HepG2 (cell line): ENCODE results near the gene SNN. TPM values are rescaled to one million over a fixed set of nuclear protein-coding genes. Genes with fewer than 3 reads are reported as not detected.

Source experiments
- AFF4 ChIP-seq: sonication (generic); formaldehyde crosslinking; IDR thresholded peaks from 2 replicates; pipeline ENCODE4 v1.4.0; 2020; ENCODE audit warnings: missing genetic modification reagents
- ATRX ChIP-seq: sonication (generic); formaldehyde crosslinking; IDR thresholded peaks from 2 replicates; pipeline ENCODE4 v1.4.0; 2020; ENCODE audit warnings: missing genetic modification reagents, borderline replicate concordance
- CCAR2 ChIP-seq: fragments of 200-400 bp; formaldehyde crosslinking; optimal IDR thresholded peaks from 2 replicates; pipeline ENCODE3; 2018; ENCODE audit warnings: low read depth, mild to moderate bottlenecking, low read length, moderate library complexity
- CCDC6 ChIP-seq: sonication (generic); formaldehyde crosslinking; IDR thresholded peaks from 2 replicates; pipeline ENCODE4 v1.8.1; 2022; ENCODE audit warnings: mild to moderate bottlenecking, missing genetic modification reagents, moderate library complexity
- DBP ChIP-seq: sonication (generic); formaldehyde crosslinking; IDR thresholded peaks from 2 replicates; pipeline ENCODE4 v1.4.0; 2020; ENCODE audit warnings: missing genetic modification reagents; ENCODE audit errors: not compliant biosample characterization
- HIVEP1 ChIP-seq: sonication (generic); formaldehyde crosslinking; IDR thresholded peaks from 2 replicates; pipeline ENCODE4 v1.4.0; 2020; ENCODE audit warnings: mild to moderate bottlenecking, missing genetic modification reagents
- RFXANK ChIP-seq: IDR thresholded peaks from 2 replicates; pipeline ENCODE4 v1.6.1; 2016
- SIN3B ChIP-seq: fragments of 150-350 bp; IDR thresholded peaks from 2 replicates; pipeline ENCODE4 v1.6.1; 2014; ENCODE audit warnings: low read length
- SP1 ChIP-seq, 2 experiments: fragments of 450-650 bp in 1 of 2; sonication (generic) in 1 of 2; formaldehyde crosslinking in 1 of 2; IDR thresholded peaks; 2 replicates each; pipeline versions ENCODE4 v1.4.0 to v1.6.1; 2016 to 2020; ENCODE audit warnings: missing genetic modification reagents in 1 of 2
- ZBTB34 ChIP-seq: sonication (generic); formaldehyde crosslinking; IDR thresholded peaks from 2 replicates; pipeline ENCODE4 v1.8.0; 2022; ENCODE audit warnings: mild to moderate bottlenecking, missing genetic modification reagents
- ZBTB8A ChIP-seq: sonication (generic); formaldehyde crosslinking; IDR thresholded peaks from 2 replicates; pipeline ENCODE4 v1.4.0; 2020; ENCODE audit warnings: mild to moderate bottlenecking, low read depth, missing genetic modification reagents, borderline replicate concordance
- ZFP37 ChIP-seq: sonication (generic); formaldehyde crosslinking; IDR thresholded peaks from 2 replicates; pipeline ENCODE4 v1.4.0; 2020; ENCODE audit warnings: missing genetic modification reagents, borderline replicate concordance
- ZFP82 ChIP-seq: sonication (generic); formaldehyde crosslinking; IDR thresholded peaks from 2 replicates; pipeline ENCODE4 v1.5.1; 2020; ENCODE audit warnings: mild to moderate bottlenecking, missing genetic modification reagents, borderline replicate concordance
- ZFP91 ChIP-seq: sonication (generic); formaldehyde crosslinking; IDR thresholded peaks from 2 replicates; pipeline ENCODE4 v1.9.0; 2022; ENCODE audit warnings: missing genetic modification reagents, mild to moderate bottlenecking, borderline replicate concordance
- ZNF543 ChIP-seq: sonication (generic); formaldehyde crosslinking; IDR thresholded peaks from 2 replicates; pipeline ENCODE4 v1.4.0; 2020; ENCODE audit warnings: mild to moderate bottlenecking, missing genetic modification reagents
- ZNF777 ChIP-seq: sonication (generic); formaldehyde crosslinking; IDR thresholded peaks from 2 replicates; pipeline ENCODE4 v1.4.0; 2020; ENCODE audit warnings: missing genetic modification reagents
- polyA plus RNA-seq, 8 experiments: library from polyadenylated mRNA; depleted of rRNA in 3 of 8; stranded (reverse) in 7 of 8; unstranded in 1 of 8; fragments of >200 nt; fragmentation: Illumina TruSeq in 4 of 8; extraction: Trizol in 4 of 8; gene quantifications; 2 replicates each; pipeline versions ENCODE4 v1.2.1 to v1.2.3, GENCODE V29; 2011 to 2016; ENCODE audit warnings: low read depth in 4 of 8, missing spikeins in 1 of 8, mixed read lengths in 1 of 8; ENCODE audit not compliant: insufficient read depth in 1 of 8
- total RNA-seq, 5 experiments: library from RNA; depleted of rRNA; stranded (reverse); fragments of >200 nt; fragmentation: Illumina TruSeq; extraction: Trizol; gene quantifications; 2 replicates each; pipeline ENCODE4 v1.2.3, GENCODE V29; 2016; ENCODE audit warnings: low read depth in 1 of 5
- TF ChIP-seq, protein P1 (sequence below): sonication (generic); formaldehyde crosslinking; IDR thresholded peaks from 2 replicates; pipeline ENCODE4 v1.5.0; 2020; ENCODE audit warnings: missing genetic modification reagents
- TF ChIP-seq, protein P2 (sequence below): sonication (generic); formaldehyde crosslinking; IDR thresholded peaks from 2 replicates; pipeline ENCODE4 v1.9.0; 2021; ENCODE audit warnings: missing genetic modification reagents, mild to moderate bottlenecking, borderline replicate concordance

SNN gene
- total and polyA plus RNA-seq, 2 of the 13 experiments (the other 11 are each of a cell fraction or from before 2014, with no cell fraction given) = 5.2 to 8.4 TPM

DNA sequence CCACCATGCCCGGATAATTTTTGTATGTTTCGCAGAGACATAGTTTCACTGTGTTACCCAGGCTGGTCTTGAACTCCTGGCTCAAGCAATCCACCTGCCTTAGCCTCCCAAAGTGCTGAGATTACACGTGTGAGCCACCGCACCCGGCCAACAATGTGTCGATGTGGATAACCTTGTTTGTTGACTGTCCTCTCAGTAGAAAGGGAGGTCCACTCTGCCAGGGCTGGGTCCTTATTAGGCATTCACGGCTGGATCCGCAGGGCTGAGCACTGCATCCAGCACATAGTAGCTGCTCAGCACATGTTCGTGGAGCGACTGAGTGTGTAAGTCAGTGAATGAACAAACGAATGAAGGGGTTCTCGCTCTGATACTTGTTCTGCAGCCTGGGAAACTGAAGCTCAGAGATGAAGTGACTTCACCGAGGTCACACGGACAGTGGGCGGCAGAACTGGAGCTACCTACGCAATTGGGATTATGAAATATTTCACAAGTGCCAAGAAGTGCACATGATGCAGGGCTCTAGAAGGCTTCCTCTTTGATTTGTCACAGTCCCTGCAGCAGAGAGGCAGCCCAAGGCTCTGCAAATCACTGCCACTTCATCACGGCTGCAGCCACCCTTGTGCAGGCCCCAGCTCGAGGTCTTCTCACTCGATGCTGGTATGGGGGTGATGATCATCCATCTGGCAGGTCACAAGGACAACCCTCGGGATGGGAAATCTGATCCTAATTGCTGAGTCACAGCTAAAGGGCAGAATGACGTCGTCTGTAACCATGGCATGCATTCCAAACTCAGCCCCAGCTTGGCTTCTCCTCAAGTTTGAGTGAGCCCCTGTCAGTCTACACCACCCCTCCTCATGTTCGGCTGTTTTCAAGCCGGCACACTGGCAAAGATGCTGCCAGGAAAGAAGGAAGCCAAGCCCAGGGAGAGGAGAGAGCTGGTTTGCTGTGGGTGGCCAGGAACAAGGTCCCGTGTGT, 28.0 kb upstream of the SNN start (continued):
- TF ChIP-seq ZNF543 (CRISPR knock-in tag) = 0 out of 2 replicates have a peak, but pooled peaks have one; percentile 85
- TF ChIP-seq CCDC6 (CRISPR knock-in tag) = peak; percentile 74; the same call in 1 of the 2 replicates
- no peak for TF ChIP-seq ZFP82 (CRISPR knock-in tag)
- TF ChIP-seq DBP (CRISPR knock-in tag) = no peak
- TF ChIP-seq RFXANK (CRISPR knock-in tag) = peak; percentile 98
- TF ChIP-seq ZFP91 (CRISPR knock-in tag) = peak; percentile 68; the same call in 1 of the 2 replicates
- TF ChIP-seq, protein P1, sequence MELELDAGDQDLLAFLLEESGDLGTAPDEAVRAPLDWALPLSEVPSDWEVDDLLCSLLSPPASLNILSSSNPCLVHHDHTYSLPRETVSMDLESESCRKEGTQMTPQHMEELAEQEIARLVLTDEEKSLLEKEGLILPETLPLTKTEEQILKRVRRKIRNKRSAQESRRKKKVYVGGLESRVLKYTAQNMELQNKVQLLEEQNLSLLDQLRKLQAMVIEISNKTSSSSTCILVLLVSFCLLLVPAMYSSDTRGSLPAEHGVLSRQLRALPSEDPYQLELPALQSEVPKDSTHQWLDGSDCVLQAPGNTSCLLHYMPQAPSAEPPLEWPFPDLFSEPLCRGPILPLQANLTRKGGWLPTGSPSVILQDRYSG (CRISPR knock-in tag) = no peak
- TF ChIP-seq ZFP37 (CRISPR knock-in tag) = no peak
- TF ChIP-seq, protein P2, sequence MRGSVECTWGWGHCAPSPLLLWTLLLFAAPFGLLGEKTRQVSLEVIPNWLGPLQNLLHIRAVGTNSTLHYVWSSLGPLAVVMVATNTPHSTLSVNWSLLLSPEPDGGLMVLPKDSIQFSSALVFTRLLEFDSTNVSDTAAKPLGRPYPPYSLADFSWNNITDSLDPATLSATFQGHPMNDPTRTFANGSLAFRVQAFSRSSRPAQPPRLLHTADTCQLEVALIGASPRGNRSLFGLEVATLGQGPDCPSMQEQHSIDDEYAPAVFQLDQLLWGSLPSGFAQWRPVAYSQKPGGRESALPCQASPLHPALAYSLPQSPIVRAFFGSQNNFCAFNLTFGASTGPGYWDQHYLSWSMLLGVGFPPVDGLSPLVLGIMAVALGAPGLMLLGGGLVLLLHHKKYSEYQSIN = no peak
- TF ChIP-seq ZBTB8A (CRISPR knock-in tag) = no peak
- no peak for TF ChIP-seq AFF4 (CRISPR knock-in tag)
- no peak for TF ChIP-seq SP1 (IDR thresholded peaks at IDR 0.05)
- no peak for TF ChIP-seq SP1 (CRISPR knock-in tag; IDR thresholded peaks at IDR 0.05)
- peak; percentile 28; the same call in 1 of the 2 replicates for TF ChIP-seq ZNF777 (CRISPR knock-in tag)
- TF ChIP-seq SIN3B = no peak
- 0 out of 2 replicates have a peak, but pooled peaks have one; percentile 64 for TF ChIP-seq ZBTB34 (CRISPR knock-in tag)
- no peak for TF ChIP-seq ATRX (CRISPR knock-in tag)
- TF ChIP-seq HIVEP1 (CRISPR knock-in tag) = peak; percentile 70
- no peak for TF ChIP-seq CCAR2
